ENCODE data around the gene UPP1.

GRCh38 chr7:48148311-48148710 is 59.2 kb downstream of the UPP1 start:
- TF ChIP-seq, protein P1, sequence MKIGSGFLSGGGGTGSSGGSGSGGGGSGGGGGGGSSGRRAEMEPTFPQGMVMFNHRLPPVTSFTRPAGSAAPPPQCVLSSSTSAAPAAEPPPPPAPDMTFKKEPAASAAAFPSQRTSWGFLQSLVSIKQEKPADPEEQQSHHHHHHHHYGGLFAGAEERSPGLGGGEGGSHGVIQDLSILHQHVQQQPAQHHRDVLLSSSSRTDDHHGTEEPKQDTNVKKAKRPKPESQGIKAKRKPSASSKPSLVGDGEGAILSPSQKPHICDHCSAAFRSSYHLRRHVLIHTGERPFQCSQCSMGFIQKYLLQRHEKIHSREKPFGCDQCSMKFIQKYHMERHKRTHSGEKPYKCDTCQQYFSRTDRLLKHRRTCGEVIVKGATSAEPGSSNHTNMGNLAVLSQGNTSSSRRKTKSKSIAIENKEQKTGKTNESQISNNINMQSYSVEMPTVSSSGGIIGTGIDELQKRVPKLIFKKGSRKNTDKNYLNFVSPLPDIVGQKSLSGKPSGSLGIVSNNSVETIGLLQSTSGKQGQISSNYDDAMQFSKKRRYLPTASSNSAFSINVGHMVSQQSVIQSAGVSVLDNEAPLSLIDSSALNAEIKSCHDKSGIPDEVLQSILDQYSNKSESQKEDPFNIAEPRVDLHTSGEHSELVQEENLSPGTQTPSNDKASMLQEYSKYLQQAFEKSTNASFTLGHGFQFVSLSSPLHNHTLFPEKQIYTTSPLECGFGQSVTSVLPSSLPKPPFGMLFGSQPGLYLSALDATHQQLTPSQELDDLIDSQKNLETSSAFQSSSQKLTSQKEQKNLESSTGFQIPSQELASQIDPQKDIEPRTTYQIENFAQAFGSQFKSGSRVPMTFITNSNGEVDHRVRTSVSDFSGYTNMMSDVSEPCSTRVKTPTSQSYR (CRISPR knock-in tag; IDR thresholded peaks at IDR 0.05; ENCODE audit: borderline replicate concordance): no peak
- TF ChIP-seq, protein P2, sequence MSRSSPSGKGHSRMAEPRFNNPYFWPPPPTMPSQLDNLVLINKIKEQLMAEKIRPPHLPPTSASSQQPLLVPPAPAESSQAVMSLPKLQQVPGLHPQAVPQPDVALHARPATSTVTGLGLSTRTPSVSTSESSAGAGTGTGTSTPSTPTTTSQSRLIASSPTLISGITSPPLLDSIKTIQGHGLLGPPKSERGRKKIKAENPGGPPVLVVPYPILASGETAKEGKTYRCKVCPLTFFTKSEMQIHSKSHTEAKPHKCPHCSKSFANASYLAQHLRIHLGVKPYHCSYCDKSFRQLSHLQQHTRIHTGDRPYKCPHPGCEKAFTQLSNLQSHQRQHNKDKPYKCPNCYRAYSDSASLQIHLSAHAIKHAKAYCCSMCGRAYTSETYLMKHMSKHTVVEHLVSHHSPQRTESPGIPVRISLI (CRISPR knock-in tag; IDR thresholded peaks at IDR 0.05; ENCODE audit: borderline replicate concordance): no peak
- TF ChIP-seq ATF7 (IDR thresholded peaks at IDR 0.05): no peak
- no peak for TF ChIP-seq ATF7 (CRISPR knock-in tag; IDR thresholded peaks at IDR 0.05)
- TF ChIP-seq ZNF326 (CRISPR knock-in tag; IDR thresholded peaks at IDR 0.05; ENCODE audit: borderline replicate concordance): no peak
- TF ChIP-seq RNF2 (conservative IDR thresholded peaks at IDR 0.05; ENCODE audit: low read depth): no peak

Data from HepG2 (cell line).